H9 (cell line): ENCODE measurements around the gene UNK. TPM values are rescaled to one million over a fixed set of nuclear protein-coding genes. Genes with fewer than 3 reads are reported as not detected.

ENCODE experiments used
- DNase-seq: peaks from one replicate; pipeline ENCODE4 v3.0.0-alpha.2; 2017
- H2AFZ ChIP-seq: one replicate; pipeline ENCODE4 v1.6.1; 2013; ENCODE audit warnings: mild to moderate bottlenecking, low read length, control low read depth, moderate library complexity
- H2AK5ac ChIP-seq: 2 replicates; pipeline ENCODE4 v1.6.1; 2013; ENCODE audit warnings: low read length, control low read depth, mixed read lengths; ENCODE audit not compliant: insufficient read length
- H2BK120ac ChIP-seq: one replicate; pipeline ENCODE4 v1.6.1; 2013; ENCODE audit warnings: low read depth, mild to moderate bottlenecking, low read length, control low read depth, inconsistent platforms; ENCODE audit not compliant: poor library complexity, severe bottlenecking
- H2BK12ac ChIP-seq: 2 replicates; pipeline ENCODE4 v1.6.1; 2013; ENCODE audit warnings: low read length, control low read depth, mixed read lengths, low read depth; ENCODE audit not compliant: insufficient read length
- H2BK15ac ChIP-seq: 2 replicates; pipeline ENCODE4 v1.6.1; 2013; ENCODE audit warnings: low read depth, low read length, control low read depth
- H2BK20ac ChIP-seq: one replicate; pipeline ENCODE4 v1.6.1; 2013; ENCODE audit warnings: low read depth, mild to moderate bottlenecking, low read length, control low read depth, inconsistent platforms; ENCODE audit not compliant: poor library complexity, severe bottlenecking
- H2BK5ac ChIP-seq: 2 replicates; pipeline ENCODE4 v1.6.1; 2013; ENCODE audit warnings: low read length, control low read depth, mixed read lengths; ENCODE audit not compliant: insufficient read length
- H3K14ac ChIP-seq: 2 replicates; pipeline ENCODE4 v1.6.1; 2013; ENCODE audit warnings: low read length, control low read depth; ENCODE audit not compliant: insufficient read depth
- H3K18ac ChIP-seq: 2 replicates; pipeline ENCODE4 v1.6.1; 2013; ENCODE audit warnings: low read depth, mild to moderate bottlenecking, mixed read lengths, low read length, control low read depth; ENCODE audit not compliant: insufficient read length
- H3K23ac ChIP-seq: 2 replicates; pipeline ENCODE4 v1.6.1; 2013; ENCODE audit warnings: low read length, control low read depth, mixed read lengths, low read depth; ENCODE audit not compliant: insufficient read length
- H3K23me2 ChIP-seq: 2 replicates; pipeline ENCODE4 v1.6.1; 2013; ENCODE audit warnings: low read depth, mild to moderate bottlenecking, mixed read lengths, low read length, control low read depth; ENCODE audit not compliant: insufficient read length, poor library complexity, severe bottlenecking
- H3K27ac ChIP-seq: 2 replicates; pipeline ENCODE4 v1.5.1; 2013; ENCODE audit warnings: low read length, control low read depth, mixed read lengths, low read depth; ENCODE audit not compliant: insufficient read length
- H3K27me3 ChIP-seq: 2 replicates; pipeline ENCODE4 v1.6.1; 2013; ENCODE audit warnings: low read length, control low read depth, inconsistent platforms; ENCODE audit not compliant: insufficient read depth
- H3K4ac ChIP-seq: 2 replicates; pipeline ENCODE4 v1.6.1; 2013; ENCODE audit warnings: low read depth, mild to moderate bottlenecking, control low read depth, inconsistent platforms, low read length, moderate library complexity
- H3K4me1 ChIP-seq: 2 replicates; pipeline ENCODE4 v1.6.1; 2013; ENCODE audit warnings: low read length, control low read depth, inconsistent platforms; ENCODE audit not compliant: insufficient read depth
- H3K4me2 ChIP-seq: 2 replicates; pipeline ENCODE4 v1.6.1; 2013; ENCODE audit warnings: low read length, control low read depth, mixed read lengths; ENCODE audit not compliant: insufficient read length, insufficient read depth
- H3K56ac ChIP-seq: 2 replicates; pipeline ENCODE4 v1.6.1; 2013; ENCODE audit warnings: low read depth, mild to moderate bottlenecking, mixed read lengths, low read length, control low read depth; ENCODE audit not compliant: insufficient read length
- H3K79me1 ChIP-seq: 2 replicates; pipeline ENCODE4 v1.6.1; 2013; ENCODE audit warnings: low read depth, mild to moderate bottlenecking, moderate library complexity, low read length, control low read depth, inconsistent platforms; ENCODE audit not compliant: insufficient read depth, poor library complexity, severe bottlenecking
- H3K79me2 ChIP-seq: 2 replicates; pipeline ENCODE4 v1.6.1; 2013; ENCODE audit warnings: low read length, control low read depth, inconsistent platforms; ENCODE audit not compliant: insufficient read depth
- H3K9ac ChIP-seq: 2 replicates; pipeline ENCODE4 v1.6.1; 2013; ENCODE audit warnings: low read length, control low read depth, mixed read lengths; ENCODE audit not compliant: insufficient read length; ENCODE audit errors: extremely low read depth
- H3K9me3 ChIP-seq: one replicate; pipeline ENCODE4 v1.6.1; 2013; ENCODE audit warnings: low read depth, low read length, inconsistent platforms; ENCODE audit not compliant: control insufficient read depth
- H3T11ph ChIP-seq: one replicate; pipeline ENCODE4 v1.6.1; 2013; ENCODE audit warnings: mild to moderate bottlenecking, low read length, control low read depth, inconsistent platforms
- H4K20me1 ChIP-seq: one replicate; pipeline ENCODE4 v1.6.1; 2013; ENCODE audit not compliant: control insufficient read depth, insufficient read length, insufficient read depth
- H4K5ac ChIP-seq: 2 replicates; pipeline ENCODE4 v1.6.1; 2013; ENCODE audit warnings: low read depth, mild to moderate bottlenecking, mixed read lengths, low read length, control low read depth; ENCODE audit not compliant: insufficient read length
- H4K8ac ChIP-seq: replicated peaks from 2 replicates; pipeline ENCODE4 v1.6.1; 2013; ENCODE audit warnings: low read length, control low read depth, mixed read lengths, low read depth; ENCODE audit not compliant: insufficient read length
- H4K91ac ChIP-seq: 2 replicates; pipeline ENCODE4 v1.6.1; 2013; ENCODE audit warnings: low read depth, mild to moderate bottlenecking, moderate library complexity, mixed read lengths, low read length, control low read depth; ENCODE audit not compliant: insufficient read length
- H3K27ac Mint-ChIP-seq, 3 experiments: 2 replicates in 2 of 3; 3 replicates in 1 of 3; pipeline ENCODE4 v1.8.0; 2020 to 2021; ENCODE audit warnings: mixed read lengths in 3 of 3, mild to moderate bottlenecking in 1 of 3, moderate library complexity in 1 of 3
- H3K27me3 Mint-ChIP-seq: 2 replicates; pipeline ENCODE4 v1.8.0; 2021; ENCODE audit warnings: low read depth, mild to moderate bottlenecking, moderate library complexity, mixed read lengths
- H3K36me3 Mint-ChIP-seq, 3 experiments: 2 replicates in 2 of 3; 3 replicates in 1 of 3; pipeline ENCODE4 v1.8.0; 2020 to 2021; ENCODE audit warnings: low read depth in 3 of 3, mixed read lengths in 3 of 3; ENCODE audit not compliant: insufficient read depth in 1 of 3
- H3K4me1 Mint-ChIP-seq, 2 experiments: 2 replicates each; pipeline ENCODE4 v1.8.0; 2020; ENCODE audit warnings: mixed read lengths in 2 of 2
- H3K4me3 Mint-ChIP-seq, 2 experiments: 2 replicates in 1 of 2; 3 replicates in 1 of 2; pipeline ENCODE4 v1.8.0; 2020 to 2021; ENCODE audit warnings: mild to moderate bottlenecking in 2 of 2, mixed read lengths in 2 of 2, moderate library complexity in 1 of 2
- H3K9me3 Mint-ChIP-seq, 2 experiments: 2 replicates in 1 of 2; 3 replicates in 1 of 2; pipeline ENCODE4 v1.8.0; 2020; ENCODE audit warnings: mild to moderate bottlenecking in 2 of 2, mixed read lengths in 2 of 2, moderate library complexity in 1 of 2
- CTCF ChIP-seq: fragments of 200-600 bp; sonication (generic); conservative IDR thresholded peaks from 3 replicates; pipeline ENCODE4 v1.8.0; 2021; ENCODE audit warnings: antibody characterized with exemption, mild to moderate bottlenecking
- WGBS: extraction: QIAGEN DNeasy Blood & Tissue Kit; methylation state at CpG from one replicate; pipeline ENCODE4 v1.1.7; 2013; ENCODE audit warnings: missing lambda C conversion rate, low lambda C conversion rate, mixed read lengths; ENCODE audit not compliant: insufficient read length; ENCODE audit errors: extremely low coverage; 5-methylcytosine and 5-hydroxymethylcytosine counted together
- total RNA-seq: library from RNA; stranded (reverse); gene quantifications from 2 replicates; pipeline ENCODE4 v1.2.1, GENCODE V29; 2021

UNK gene
- total RNA-seq, 1 experiment from 2014 or later, result 36.4 TPM

DNA sequence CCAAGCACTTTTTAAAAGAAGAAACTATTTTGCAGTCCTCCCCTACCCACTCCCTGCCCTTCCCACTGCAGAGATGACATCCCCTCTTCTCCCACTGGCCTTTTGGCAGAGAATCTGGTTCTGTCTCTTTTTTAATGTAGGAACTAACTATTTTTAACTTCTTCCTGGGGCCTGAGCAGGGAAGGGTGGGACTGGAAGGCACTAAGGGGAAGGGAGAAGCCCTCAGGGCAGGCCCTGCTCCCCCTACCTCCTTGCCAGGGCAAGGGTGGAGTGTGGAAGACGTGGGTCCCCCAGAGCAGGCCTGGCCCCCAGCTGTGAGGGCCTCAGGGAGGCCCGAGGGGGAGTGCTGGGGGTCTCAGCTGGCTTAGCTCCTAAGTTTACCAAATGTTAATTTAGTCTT is 40.1 kb downstream of the UNK start:
- Histone ChIP-seq H2BK120ac (no peak overlapping the region), H3K79me2 (no peaks in the 10 kb centered on the region), H3K27me3 (no peaks in the 10 kb centered on the region), H3K4me2 (no peak overlapping the region), H3K4me1 (no peaks in the 10 kb centered on the region), H3K9me3 (no peaks in the 10 kb centered on the region), H3K4ac (no peak overlapping the region), H3K14ac (no peak overlapping the region), H3T11ph (no peak overlapping the region), H2AK5ac (no peak overlapping the region), H4K20me1 (no peaks in the 10 kb centered on the region), H2BK12ac (no peak overlapping the region), H2BK20ac (no peak overlapping the region), H3K9ac (no peak overlapping the region), H3K56ac (no peak overlapping the region), H4K5ac (no peak overlapping the region), H3K18ac (no peak overlapping the region), H3K27ac (no peak overlapping the region), H4K8ac (no peak overlapping the region), H2BK5ac (no peak overlapping the region), H3K23me2 (no peaks in the 10 kb centered on the region), H2BK15ac (no peak overlapping the region), H4K91ac (no peak overlapping the region), H2AFZ (no peak overlapping the region), H3K79me1 (no peaks in the 10 kb centered on the region), H3K23ac (no peak overlapping the region)
- Mint-ChIP-seq H3K4me3 (no peak overlapping the region), H3K27ac (no peak overlapping the region), H3K9me3 (no peaks in the 10 kb centered on the region; a peak in 1 of 5 replicates), H3K36me3 (peaks cover 7 to 43% (median 41%) of the 10 kb centered on the region in 3 experiments), H3K27me3 (no peaks in the 10 kb centered on the region), H3K4me1 (peaks cover 11% of the 10 kb centered on the region in 2 experiments)
- no CpG with 5 or more reads among the region's 2 CpGs for WGBS
- no peak for DNase-seq
- no peak for TF ChIP-seq CTCF
